K562 (cell line): ENCODE measurements around the gene CCDC33. TPM values are rescaled to one million over a fixed set of nuclear protein-coding genes. Genes with fewer than 3 reads are reported as not detected.

Source experiments
- ATAC-seq: fragments of 200-7000 bp; cut with Tn5 transposase; 3 replicates; pipeline ENCODE4 v1.9.1; 2020; ENCODE audit warnings: moderate library complexity
- BruUV-seq: library from RNA; stranded (reverse); fragments of 400-500 nt; replicated peaks from 2 replicates; lab custom pipeline; 2021; lab: Mats Ljungman, UMichigan
- CTCF ChIA-PET: fragments of 300-600 bp; formaldehyde crosslinking; extraction: SDS; loops from one replicate; lab custom pipeline; 2021; ENCODE audit warnings: low intra/inter-chr PET ratio; lab: Yijun Ruan, JAX
- POLR2A ChIA-PET: fragments of 300-600, 350-650 bp; sonication (Branson Sonifier 250); formaldehyde crosslinking; extraction: SDS; loops from one replicate; lab custom pipeline; 2021; ENCODE audit warnings: antibody characterized with exemption, inconsistent platforms; lab: Yijun Ruan, JAX
- DNase-seq, 4 experiments: peaks; one replicate each; pipeline versions ENCODE4 v3.0.0 to v3.0.0-alpha.2; 2011 to 2018; ENCODE audit warnings: low spot score in 3 of 4, mixed read lengths in 3 of 4; ENCODE audit errors: extremely low read depth in 1 of 4
- FAIRE-seq: peaks from 2 replicates; lab custom pipeline; 2011; peaks lifted over from hg19 to GRCh38; lab: Jason Lieb, UNC
- H2AFZ ChIP-seq: 2 replicates; pipeline ENCODE4 v1.6.0; 2011; ENCODE audit warnings: low read depth, low read length, control low read depth, inconsistent platforms
- H3K27ac ChIP-seq: fragments of 200-600 bp; 3 replicates; pipeline ENCODE4 v1.8.0; 2011; ENCODE audit warnings: low read depth, mild to moderate bottlenecking, control low read depth, inconsistent platforms, low read length, moderate library complexity, mixed read lengths; ENCODE audit errors: extremely low read depth
- H3K27me3 ChIP-seq, 2 experiments: fragments of 300-600 bp in 1 of 2; 2 replicates in 1 of 2; 3 replicates in 1 of 2; pipeline versions ENCODE4 v1.6.0 to v1.8.0; 2011; ENCODE audit warnings: inconsistent platforms in 2 of 2, low read length in 2 of 2, mild to moderate bottlenecking in 1 of 2, mixed read lengths in 1 of 2, moderate library complexity in 1 of 2; ENCODE audit not compliant: control insufficient read depth in 2 of 2, insufficient read depth in 2 of 2
- H3K36me3 ChIP-seq: fragments of 300-600 bp; 3 replicates; pipeline ENCODE4 v1.8.0; 2011; ENCODE audit warnings: mild to moderate bottlenecking, low read length, inconsistent platforms; ENCODE audit not compliant: control insufficient read depth, insufficient read depth
- H3K4me1 ChIP-seq, 2 experiments: fragments of 200-600 bp in 1 of 2; replicated peaks in 1 of 2; 2 replicates in 1 of 2; 3 replicates in 1 of 2; pipeline versions ENCODE4 v1.5.1 to v1.8.0; 2011; ENCODE audit warnings: inconsistent platforms in 2 of 2, low read length in 2 of 2, mild to moderate bottlenecking in 1 of 2, mixed read lengths in 1 of 2, moderate library complexity in 1 of 2; ENCODE audit not compliant: control insufficient read depth in 2 of 2, insufficient read depth in 2 of 2
- H3K4me2 ChIP-seq: 2 replicates; pipeline ENCODE4 v1.6.1; 2011; ENCODE audit warnings: low read length, control low read depth, inconsistent platforms, mixed read lengths; ENCODE audit not compliant: insufficient read depth
- H3K4me3 ChIP-seq: fragments of 200-600 bp; sonication (generic), shearing (Covaris generic); 2 replicates; pipeline ENCODE4 v1.5.1; 2016; ENCODE audit warnings: control low read depth, inconsistent platforms
- H3K79me2 ChIP-seq: fragments of 200-600 bp; 3 replicates; pipeline ENCODE4 v1.8.0; 2011; ENCODE audit warnings: low read length, inconsistent platforms; ENCODE audit not compliant: control insufficient read depth, insufficient read depth
- H3K9ac ChIP-seq, 2 experiments: 2 replicates each; pipeline versions ENCODE4 v1.6.0 to v1.6.1; 2011; ENCODE audit warnings: low read depth in 2 of 2, low read length in 2 of 2, control low read depth in 1 of 2, inconsistent platforms in 1 of 2, mild to moderate bottlenecking in 1 of 2, mixed read lengths in 1 of 2; ENCODE audit not compliant: insufficient read depth in 1 of 2
- H3K9me1 ChIP-seq: one replicate; pipeline ENCODE4 v1.6.0; 2011; ENCODE audit warnings: inconsistent platforms, mild to moderate bottlenecking, low read length, moderate library complexity; ENCODE audit not compliant: control insufficient read depth, insufficient read depth
- H3K9me3 ChIP-seq: replicated peaks from 2 replicates; pipeline ENCODE4 v1.5.1; 2011; ENCODE audit warnings: low read depth, low read length, inconsistent platforms; ENCODE audit not compliant: control insufficient read depth, insufficient read depth
- H4K20me1 ChIP-seq: replicated peaks from 2 replicates; pipeline ENCODE4 v1.6.1; 2011; ENCODE audit warnings: low read length, inconsistent platforms, mixed read lengths; ENCODE audit not compliant: control insufficient read depth, insufficient read depth
- AFF4 ChIP-seq: sonication (generic); formaldehyde crosslinking; IDR thresholded peaks from 2 replicates; pipeline ENCODE4 v1.8.0; 2023; ENCODE audit warnings: mild to moderate bottlenecking, missing genetic modification reagents
- BCL6 ChIP-seq: fragments of 250-450 bp; sonication (Bioruptor Pico); IDR thresholded peaks from 2 replicates; pipeline ENCODE4 v1.4.0; 2020
- CBX1 ChIP-seq: sonication (generic); IDR thresholded peaks from 2 replicates; pipeline ENCODE4 v1.6.1; 2016; ENCODE audit warnings: antibody characterized with exemption, low read depth, mild to moderate bottlenecking
- CHD1 ChIP-seq: fragments of 200-600 bp; sonication (generic); IDR thresholded peaks from one replicate; pipeline ENCODE4 v1.6.1; 2012; ENCODE audit warnings: mild to moderate bottlenecking, moderate library complexity, low read length, inconsistent platforms
- FOS ChIP-seq: IDR thresholded peaks from 3 replicates; pipeline ENCODE4 v1.6.1; 2011; ENCODE audit not compliant: insufficient read length; ENCODE audit errors: extremely low read depth
- GATAD2A ChIP-seq: fragments of 450-650 bp; IDR thresholded peaks from 2 replicates; pipeline ENCODE4 v1.6.1; 2017
- HNRNPL ChIP-seq: fragments of 200-400 bp; formaldehyde crosslinking; IDR thresholded peaks from 2 replicates; pipeline ENCODE4 v1.6.1; 2017; ENCODE audit warnings: low read depth, mild to moderate bottlenecking, low read length
- HOXB6 ChIP-seq: fragments of 250-450 bp; sonication (Bioruptor Pico); IDR thresholded peaks from 2 replicates; pipeline ENCODE4 v1.5.1; 2022; ENCODE audit warnings: mild to moderate bottlenecking, borderline replicate concordance
- POLR2A ChIP-seq: fragments of 450-650 bp; conservative IDR thresholded peaks from 2 replicates; pipeline ENCODE4 v1.6.1; 2016
- SUPT5H ChIP-seq: fragments of 450-650 bp; IDR thresholded peaks from 2 replicates; pipeline ENCODE4 v1.6.1; 2016
- ZBTB17 ChIP-seq: fragments of 450-650 bp; formaldehyde crosslinking; IDR thresholded peaks from 2 replicates; pipeline ENCODE4 v1.4.0; 2020; ENCODE audit warnings: mild to moderate bottlenecking
- ZNF316 ChIP-seq: fragments of 450-650 bp; IDR thresholded peaks from 2 replicates; pipeline ENCODE4 v1.6.1; 2016
- ZNF445 ChIP-seq: fragments of 250-450 bp; sonication (Bioruptor Pico); IDR thresholded peaks from 2 replicates; pipeline ENCODE4 v1.4.0; 2020; ENCODE audit warnings: low read depth, mild to moderate bottlenecking, moderate library complexity
- WGBS: fragments of 100-300 bp; shearing (Covaris generic); methylation state at CpG from one replicate; pipeline ENCODE4 v1.1.6; 2016; ENCODE audit warnings: low coverage, mixed read lengths; ENCODE audit not compliant: insufficient coverage; ENCODE audit errors: missing lambda C conversion rate; 5-methylcytosine and 5-hydroxymethylcytosine counted together
- in situ Hi-C: fragments of 300-500 bp; cut with MboI; formaldehyde crosslinking; loops from 4 replicates; pipeline ENCODE4 v1.15.0; 2018; ENCODE audit warnings: inconsistent platforms, mixed read lengths
- intact Hi-C: fragments of 100-400 bp; cut with micrococcal nuclease; formaldehyde crosslinking; loops from 2 replicates; pipeline ENCODE4 v1.14.2; 2022
- polyA plus RNA-seq, 8 experiments: library from polyadenylated mRNA; depleted of rRNA in 4 of 8; stranded (reverse) in 5 of 8; unstranded in 3 of 8; fragments of >200 nt; fragmentation: Nextera tagmentation in 2 of 8; fragmentation: Illumina TruSeq in 1 of 8; extraction: Ambion mirVana in 2 of 8; extraction: Trizol in 1 of 8; gene quantifications; 2 replicates each; pipeline versions ENCODE4 v1.2.1 to v1.2.3, GENCODE V29; 2011 to 2014; ENCODE audit warnings: inconsistent platforms in 1 of 8, missing spikeins in 1 of 8
- total RNA-seq, 7 experiments: library from RNA; depleted of rRNA in 6 of 7; stranded (reverse); fragments of >200 nt in 6 of 7; fragmentation: Illumina TruSeq in 2 of 7; extraction: Trizol in 2 of 7; gene quantifications; 2 replicates each; pipeline versions ENCODE4 v1.2.1 to v1.2.3, GENCODE V29; 2011 to 2021; ENCODE audit warnings: low replicate concordance in 1 of 7
- TF ChIP-seq, protein P1 (sequence below): fragments of 450-650 bp; IDR thresholded peaks from 2 replicates; pipeline ENCODE4 v1.6.1; 2016

Gene CCDC33
- total and polyA plus RNA-seq, 9 of the 15 experiments (the other 6 are each of a cell fraction or from before 2014, with no cell fraction given) = 0.08 to 1.1 (median 0.15) TPM; not detected in 4

DNA sequence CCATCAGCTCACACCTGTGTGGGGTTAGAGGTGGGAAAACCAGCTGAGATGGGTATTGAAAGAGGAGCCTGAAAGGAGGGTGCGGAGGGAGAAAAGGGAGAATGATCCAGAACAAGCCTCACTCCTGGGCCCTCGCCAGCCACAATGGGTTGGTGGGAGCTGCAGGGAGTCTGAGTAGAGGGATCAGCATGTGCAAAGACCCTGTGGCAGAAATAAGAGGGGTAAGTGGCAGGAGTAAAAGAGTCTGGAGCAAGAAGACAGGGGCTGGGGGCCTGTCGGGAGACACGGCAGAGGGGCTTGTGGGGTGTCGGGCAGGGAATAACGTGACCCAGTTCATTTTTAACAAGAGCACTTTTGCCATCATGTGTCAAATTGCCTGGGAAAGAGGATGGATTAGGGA lies 34.0 kb downstream of the CCDC33 start:
- Histone ChIP-seq H3K27me3 (peaks cover 15 to 45% of the 10 kb centered on the region in 2 experiments; a peak in 4 of 5 replicates), H3K4me3 (no peak overlapping the region), H3K9me3 (no peaks in the 10 kb centered on the region), H3K4me2 (no peak overlapping the region), H4K20me1 (peaks cover 14% of the 10 kb centered on the region), H3K9me1 (no peaks in the 10 kb centered on the region), H3K27ac (no peak overlapping the region), H3K36me3 (no peaks in the 10 kb centered on the region), H3K79me2 (no peaks in the 10 kb centered on the region), H2AFZ (no peak overlapping the region), H3K4me1 (no peaks in the 10 kb centered on the region), H3K9ac (no peak overlapping the region)
- FAIRE-seq = no peak
- intact Hi-C loops = no loop called here
- TF ChIP-seq ZNF316 (no peak), GATAD2A (no peak), ZNF445 (no peak), CBX1 (no peak), SUPT5H (no peak), HOXB6 (CRISPR knock-in tag) (no peak), AFF4 (CRISPR knock-in tag) (no peak), CHD1 (no peak), HNRNPL (no peak), POLR2A (no peak), ZBTB17 (no peak), BCL6 (CRISPR knock-in tag) (no peak), FOS (no peak)
- TF ChIP-seq, protein P1, sequence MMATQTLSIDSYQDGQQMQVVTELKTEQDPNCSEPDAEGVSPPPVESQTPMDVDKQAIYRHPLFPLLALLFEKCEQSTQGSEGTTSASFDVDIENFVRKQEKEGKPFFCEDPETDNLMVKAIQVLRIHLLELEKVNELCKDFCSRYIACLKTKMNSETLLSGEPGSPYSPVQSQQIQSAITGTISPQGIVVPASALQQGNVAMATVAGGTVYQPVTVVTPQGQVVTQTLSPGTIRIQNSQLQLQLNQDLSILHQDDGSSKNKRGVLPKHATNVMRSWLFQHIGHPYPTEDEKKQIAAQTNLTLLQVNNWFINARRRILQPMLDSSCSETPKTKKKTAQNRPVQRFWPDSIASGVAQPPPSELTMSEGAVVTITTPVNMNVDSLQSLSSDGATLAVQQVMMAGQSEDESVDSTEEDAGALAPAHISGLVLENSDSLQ = no peak
- POLR2A ChIA-PET = no interaction called here
- DNase-seq = no peak
- BruUV-seq = no TSS peak
- CTCF ChIA-PET = no interaction called here
- 0% methylated on average over 5 of the region's 6 CpGs for WGBS
- in situ Hi-C loops = no loop called here
- no peak for ATAC-seq
